ENCODE data around the gene S100Z.
A peak's percentile ranks its signal among the peaks of the same experiment; 100 is the strongest.

Gene S100Z

GRCh38 chr5:76956033-76956432 lies 106.2 kb downstream of the S100Z start:
- no peak for DNase-seq

- peak; percentile 40 for DNase-seq
These were observed 109.4 kb downstream of the S100Z start for GRCh38 chr5:76958991-76959767.

GRCh38 chr5:76960004-76960625 lies 110.3 kb downstream of the S100Z start:
- peak; percentile 37 for DNase-seq

- DNase-seq: peak; percentile 59
These were observed 114.2 kb downstream of the S100Z start for GRCh38 chr5:76964060-76964459.
